HepG2 (cell line): ENCODE results near the gene IMPDH1. TPM values are rescaled to one million over a fixed set of nuclear protein-coding genes. Genes with fewer than 3 reads are reported as not detected.

ENCODE experiments used
- GATAD1 ChIP-seq: IDR thresholded peaks from 2 replicates; pipeline ENCODE4 v1.6.1; 2016; ENCODE audit warnings: missing genetic modification reagents, missing compliant biosample characterization
- GTF3A ChIP-seq: sonication (generic); formaldehyde crosslinking; conservative IDR thresholded peaks from 2 replicates; pipeline ENCODE4 v1.4.0; 2020; ENCODE audit warnings: mild to moderate bottlenecking, missing genetic modification reagents
- MED13 ChIP-seq: sonication (generic); formaldehyde crosslinking; IDR thresholded peaks from 2 replicates; pipeline ENCODE4 v1.5.0; 2020; ENCODE audit warnings: missing genetic modification reagents
- MXI1 ChIP-seq: IDR thresholded peaks from 3 replicates; pipeline ENCODE4 v1.6.1; 2012; ENCODE audit warnings: low read depth, low read length, inconsistent platforms, borderline replicate concordance
- SALL1 ChIP-seq: sonication (generic); formaldehyde crosslinking; IDR thresholded peaks from 2 replicates; pipeline ENCODE4 v1.8.0; 2022; ENCODE audit warnings: mild to moderate bottlenecking, missing genetic modification reagents
- SMC3 ChIP-seq: IDR thresholded peaks from 2 replicates; pipeline ENCODE4 v1.6.1; 2011; ENCODE audit warnings: low read length, improper control_type of control experiment
- XRCC5 ChIP-seq: fragments of 200-400 bp; formaldehyde crosslinking; optimal IDR thresholded peaks from 2 replicates; pipeline ENCODE3; 2017; ENCODE audit warnings: mild to moderate bottlenecking, low read length
- ZFP36 ChIP-seq: fragments of 150-350 bp; IDR thresholded peaks from 2 replicates; pipeline ENCODE4 v1.6.1; 2018; ENCODE audit warnings: borderline replicate concordance, low read length, low read depth; ENCODE audit not compliant: partially characterized antibody
- ZNF121 ChIP-seq: sonication (generic); formaldehyde crosslinking; IDR thresholded peaks from 2 replicates; pipeline ENCODE4 v1.5.0; 2020; ENCODE audit warnings: mild to moderate bottlenecking, missing genetic modification reagents
- ZNF124 ChIP-seq: sonication (generic); formaldehyde crosslinking; IDR thresholded peaks from 2 replicates; pipeline ENCODE4 v1.4.0; 2020; ENCODE audit warnings: missing genetic modification reagents
- ZNF558 ChIP-seq: sonication (generic); formaldehyde crosslinking; IDR thresholded peaks from 2 replicates; pipeline ENCODE4 v1.9.0; 2022; ENCODE audit warnings: mild to moderate bottlenecking, missing genetic modification reagents, borderline replicate concordance
- ZNF772 ChIP-seq: sonication (generic); formaldehyde crosslinking; IDR thresholded peaks from 2 replicates; pipeline ENCODE4 v1.5.0; 2020; ENCODE audit warnings: mild to moderate bottlenecking, missing genetic modification reagents
- ZNF773 ChIP-seq: sonication (generic); formaldehyde crosslinking; IDR thresholded peaks from 2 replicates; pipeline ENCODE4 v1.4.0; 2020; ENCODE audit warnings: missing genetic modification reagents, borderline replicate concordance
- ZNF782 ChIP-seq: sonication (generic); formaldehyde crosslinking; IDR thresholded peaks from 2 replicates; pipeline ENCODE4 v1.4.0; 2020; ENCODE audit warnings: missing genetic modification reagents, mild to moderate bottlenecking, borderline replicate concordance
- ZNF891 ChIP-seq: sonication (generic); formaldehyde crosslinking; IDR thresholded peaks from 2 replicates; pipeline ENCODE4 v1.5.0; 2020; ENCODE audit warnings: mild to moderate bottlenecking, missing genetic modification reagents
- ZZZ3 ChIP-seq: sonication (generic); formaldehyde crosslinking; IDR thresholded peaks from 2 replicates; pipeline ENCODE4 v1.4.0; 2020; ENCODE audit warnings: missing genetic modification reagents, mild to moderate bottlenecking, borderline replicate concordance
- polyA plus RNA-seq, 8 experiments: library from polyadenylated mRNA; depleted of rRNA in 3 of 8; stranded (reverse) in 7 of 8; unstranded in 1 of 8; fragments of >200 nt; fragmentation: Illumina TruSeq in 4 of 8; extraction: Trizol in 4 of 8; gene quantifications; 2 replicates each; pipeline versions ENCODE4 v1.2.1 to v1.2.3, GENCODE V29; 2011 to 2016; ENCODE audit warnings: low read depth in 4 of 8, missing spikeins in 1 of 8, mixed read lengths in 1 of 8; ENCODE audit not compliant: insufficient read depth in 1 of 8
- total RNA-seq, 5 experiments: library from RNA; depleted of rRNA; stranded (reverse); fragments of >200 nt; fragmentation: Illumina TruSeq; extraction: Trizol; gene quantifications; 2 replicates each; pipeline ENCODE4 v1.2.3, GENCODE V29; 2016; ENCODE audit warnings: low read depth in 1 of 5
- TF ChIP-seq, protein P1 (sequence below): sonication (generic); formaldehyde crosslinking; IDR thresholded peaks from 2 replicates; pipeline ENCODE4 v1.5.0; 2020; ENCODE audit warnings: missing genetic modification reagents, mild to moderate bottlenecking, borderline replicate concordance
- TF ChIP-seq, protein P2 (sequence below): IDR thresholded peaks from 2 replicates; pipeline ENCODE4 v1.6.1; 2016; ENCODE audit warnings: mild to moderate bottlenecking, missing biosample characterization, missing genetic modification reagents
- TF ChIP-seq, protein P3 (sequence below): sonication (generic); formaldehyde crosslinking; IDR thresholded peaks from 2 replicates; pipeline ENCODE4 v1.8.1; 2023; ENCODE audit warnings: mild to moderate bottlenecking, missing genetic modification reagents
- TF ChIP-seq, protein P4 (sequence below): sonication (generic); formaldehyde crosslinking; IDR thresholded peaks from 2 replicates; pipeline ENCODE4 v1.9.0; 2021; ENCODE audit warnings: missing genetic modification reagents, borderline replicate concordance
- TF ChIP-seq, protein P5 (sequence below): sonication (generic); IDR thresholded peaks from 2 replicates; pipeline ENCODE4 v1.6.1; 2016; ENCODE audit warnings: low read depth, borderline replicate concordance

The IMPDH1 gene
- total and polyA plus RNA-seq, 2 of the 13 experiments (the other 11 are each of a cell fraction or from before 2014, with no cell fraction given), result 22.8 to 34.0 TPM

DNA sequence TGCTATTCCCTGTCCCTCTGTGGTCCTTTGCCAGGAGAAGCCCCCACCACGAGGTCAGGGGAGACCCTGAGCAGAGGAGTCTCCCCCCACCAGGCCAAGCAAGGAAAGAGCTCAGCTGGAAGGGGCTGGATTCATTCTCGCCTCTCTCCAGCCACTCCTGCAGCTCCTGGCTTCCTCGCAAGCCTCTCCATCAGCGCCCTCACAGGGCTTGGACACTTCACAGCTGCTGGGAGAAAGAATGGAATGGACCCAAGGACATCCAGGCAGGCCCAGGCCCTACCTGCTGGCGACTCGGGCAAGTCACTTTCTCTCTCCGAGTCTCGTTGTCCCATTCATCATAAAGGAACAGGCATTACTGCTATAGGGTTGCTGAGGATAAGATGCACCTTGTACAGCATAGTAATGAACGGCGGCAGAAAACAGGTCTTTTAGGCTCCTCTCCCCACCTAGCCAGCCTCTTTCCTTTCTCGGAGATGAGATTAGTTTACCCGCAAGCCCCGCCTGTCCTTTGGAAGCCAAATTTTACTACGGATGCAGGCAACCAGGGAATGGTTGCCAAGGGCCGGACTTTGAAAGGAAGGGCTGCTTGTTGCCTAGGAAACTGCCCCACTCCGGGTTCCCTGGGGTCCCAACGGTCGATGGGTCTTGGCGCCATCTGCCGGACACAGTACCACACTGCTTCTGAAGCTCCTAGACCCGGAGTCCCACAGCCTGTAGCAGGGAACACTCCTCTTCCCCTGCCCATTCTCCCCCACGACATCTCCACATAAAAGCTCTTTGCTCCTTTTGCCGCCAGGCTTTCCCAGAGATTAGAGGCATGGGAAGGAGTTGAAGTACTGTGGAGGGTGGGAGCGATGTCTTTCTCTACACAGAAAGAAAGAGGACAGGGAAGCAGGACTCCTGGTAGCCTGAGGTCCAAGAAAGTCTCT is 22.3 kb downstream of the IMPDH1 start (continued):
- TF ChIP-seq, protein P1, sequence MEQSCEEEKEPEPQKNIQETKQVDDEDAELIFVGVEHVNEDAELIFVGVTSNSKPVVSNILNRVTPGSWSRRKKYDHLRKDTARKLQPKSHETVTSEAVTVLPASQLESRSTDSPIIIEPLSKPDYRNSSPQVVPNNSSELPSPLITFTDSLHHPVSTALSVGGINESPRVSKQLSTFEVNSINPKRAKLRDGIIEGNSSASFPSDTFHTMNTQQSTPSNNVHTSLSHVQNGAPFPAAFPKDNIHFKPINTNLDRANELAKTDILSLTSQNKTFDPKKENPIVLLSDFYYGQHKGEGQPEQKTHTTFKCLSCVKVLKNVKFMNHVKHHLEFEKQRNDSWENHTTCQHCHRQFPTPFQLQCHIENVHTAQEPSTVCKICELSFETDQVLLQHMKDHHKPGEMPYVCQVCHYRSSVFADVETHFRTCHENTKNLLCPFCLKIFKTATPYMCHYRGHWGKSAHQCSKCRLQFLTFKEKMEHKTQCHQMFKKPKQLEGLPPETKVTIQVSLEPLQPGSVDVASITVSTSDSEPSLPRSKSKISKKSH (CRISPR knock-in tag), result no peak
- 0 out of 3 replicates have a peak, but pooled peaks have one; percentile 30 for TF ChIP-seq MXI1
- no peak for TF ChIP-seq ZNF782 (CRISPR knock-in tag)
- TF ChIP-seq, protein P2, sequence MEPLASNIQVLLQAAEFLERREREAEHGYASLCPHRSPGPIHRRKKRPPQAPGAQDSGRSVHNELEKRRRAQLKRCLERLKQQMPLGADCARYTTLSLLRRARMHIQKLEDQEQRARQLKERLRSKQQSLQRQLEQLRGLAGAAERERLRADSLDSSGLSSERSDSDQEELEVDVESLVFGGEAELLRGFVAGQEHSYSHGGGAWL (CRISPR knock-in tag), result no peak
- peak; percentile 43; the same call in 1 of the 2 replicates for TF ChIP-seq SALL1 (CRISPR knock-in tag)
- no peak for TF ChIP-seq GATAD1 (CRISPR knock-in tag)
- TF ChIP-seq MED13, result no peak
- TF ChIP-seq XRCC5, result peak; percentile 80
- TF ChIP-seq ZFP36, result no peak
- TF ChIP-seq ZNF121 (CRISPR knock-in tag), result no peak
- TF ChIP-seq ZNF558, result no peak
- TF ChIP-seq GTF3A (CRISPR knock-in tag), result no peak
- no peak for TF ChIP-seq ZNF773 (CRISPR knock-in tag)
- no peak for TF ChIP-seq ZNF891 (CRISPR knock-in tag)
- TF ChIP-seq, protein P3, sequence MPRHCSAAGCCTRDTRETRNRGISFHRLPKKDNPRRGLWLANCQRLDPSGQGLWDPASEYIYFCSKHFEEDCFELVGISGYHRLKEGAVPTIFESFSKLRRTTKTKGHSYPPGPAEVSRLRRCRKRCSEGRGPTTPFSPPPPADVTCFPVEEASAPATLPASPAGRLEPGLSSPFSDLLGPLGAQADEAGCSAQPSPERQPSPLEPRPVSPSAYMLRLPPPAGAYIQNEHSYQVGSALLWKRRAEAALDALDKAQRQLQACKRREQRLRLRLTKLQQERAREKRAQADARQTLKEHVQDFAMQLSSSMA (CRISPR knock-in tag), result no peak
- TF ChIP-seq, protein P4, sequence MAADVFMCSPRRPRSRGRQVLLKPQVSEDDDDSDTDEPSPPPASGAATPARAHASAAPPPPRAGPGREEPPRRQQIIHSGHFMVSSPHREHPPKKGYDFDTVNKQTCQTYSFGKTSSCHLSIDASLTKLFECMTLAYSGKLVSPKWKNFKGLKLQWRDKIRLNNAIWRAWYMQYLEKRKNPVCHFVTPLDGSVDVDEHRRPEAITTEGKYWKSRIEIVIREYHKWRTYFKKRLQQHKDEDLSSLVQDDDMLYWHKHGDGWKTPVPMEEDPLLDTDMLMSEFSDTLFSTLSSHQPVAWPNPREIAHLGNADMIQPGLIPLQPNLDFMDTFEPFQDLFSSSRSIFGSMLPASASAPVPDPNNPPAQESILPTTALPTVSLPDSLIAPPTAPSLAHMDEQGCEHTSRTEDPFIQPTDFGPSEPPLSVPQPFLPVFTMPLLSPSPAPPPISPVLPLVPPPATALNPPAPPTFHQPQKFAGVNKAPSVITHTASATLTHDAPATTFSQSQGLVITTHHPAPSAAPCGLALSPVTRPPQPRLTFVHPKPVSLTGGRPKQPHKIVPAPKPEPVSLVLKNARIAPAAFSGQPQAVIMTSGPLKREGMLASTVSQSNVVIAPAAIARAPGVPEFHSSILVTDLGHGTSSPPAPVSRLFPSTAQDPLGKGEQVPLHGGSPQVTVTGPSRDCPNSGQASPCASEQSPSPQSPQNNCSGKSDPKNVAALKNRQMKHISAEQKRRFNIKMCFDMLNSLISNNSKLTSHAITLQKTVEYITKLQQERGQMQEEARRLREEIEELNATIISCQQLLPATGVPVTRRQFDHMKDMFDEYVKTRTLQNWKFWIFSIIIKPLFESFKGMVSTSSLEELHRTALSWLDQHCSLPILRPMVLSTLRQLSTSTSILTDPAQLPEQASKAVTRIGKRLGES, result no peak
- TF ChIP-seq ZZZ3 (CRISPR knock-in tag), result no peak
- TF ChIP-seq SMC3, result peak; percentile 78
- 0 out of 2 replicates have a peak, but pooled peaks have one; percentile 16 for TF ChIP-seq ZNF772 (CRISPR knock-in tag)
- TF ChIP-seq, protein P5, sequence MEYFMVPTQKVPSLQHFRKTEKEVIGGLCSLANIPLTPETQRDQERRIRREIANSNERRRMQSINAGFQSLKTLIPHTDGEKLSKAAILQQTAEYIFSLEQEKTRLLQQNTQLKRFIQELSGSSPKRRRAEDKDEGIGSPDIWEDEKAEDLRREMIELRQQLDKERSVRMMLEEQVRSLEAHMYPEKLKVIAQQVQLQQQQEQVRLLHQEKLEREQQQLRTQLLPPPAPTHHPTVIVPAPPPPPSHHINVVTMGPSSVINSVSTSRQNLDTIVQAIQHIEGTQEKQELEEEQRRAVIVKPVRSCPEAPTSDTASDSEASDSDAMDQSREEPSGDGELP, result no peak
- no peak for TF ChIP-seq ZNF124
